Left lung (tissue), 14 donors: Measurements from ENCODE around the gene LITAF. TPM values are rescaled to one million over a fixed set of nuclear protein-coding genes. Genes with fewer than 3 reads are reported as not detected.

Experiments
- ATAC-seq: fragments of 200-7000 bp; cut with Tn5 transposase; one replicate; pipeline ENCODE4 v1.9.1; 2020; ENCODE audit warnings: moderate library complexity
- DNase-seq, 4 donors: peaks; one replicate each; pipeline ENCODE4 v3.0.0-alpha.2; 2013 to 2020
- H3K27ac ChIP-seq, 2 donors: fragments of 200-600 bp; sonication (generic) in 1 of 2; one replicate each; pipeline versions ENCODE4 v1.5.0 to v1.8.0; 2020 to 2021
- H3K27me3 ChIP-seq, 2 donors: fragments of 200-600 bp; sonication (generic) in 1 of 2; one replicate each; pipeline versions ENCODE4 v1.5.0 to v1.8.0; 2020 to 2021
- H3K36me3 ChIP-seq, 2 donors: fragments of 200-600 bp; sonication (generic) in 1 of 2; one replicate each; pipeline versions ENCODE4 v1.5.0 to v1.8.0; 2020 to 2021
- H3K4me1 ChIP-seq, 2 donors: fragments of 200-600 bp; one replicate each; pipeline ENCODE4 v1.8.0; 2021
- H3K4me3 ChIP-seq, 2 donors: fragments of 200-600 bp; sonication (generic) in 1 of 2; one replicate each; pipeline versions ENCODE4 v1.5.0 to v1.8.0; 2020 to 2021; ENCODE audit warnings: mild to moderate bottlenecking in 1 of 2
- H3K9me3 ChIP-seq, 2 donors: fragments of 200-600 bp; sonication (generic) in 1 of 2; one replicate each; pipeline versions ENCODE4 v1.5.0 to v1.8.0; 2020 to 2021
- CTCF ChIP-seq, 2 donors: fragments of 200-600 bp; sonication (generic) in 1 of 2; IDR thresholded peaks; one replicate each; pipeline versions ENCODE4 v1.5.0 to v1.8.0; 2021; ENCODE audit warnings: antibody characterized with exemption in 2 of 2
- intact Hi-C, 2 donors: fragments of 100-400 bp; cut with DNase I; formaldehyde crosslinking; loops; one replicate each; pipeline versions ENCODE4 v1.11.2 to v1.14.2; 2022
- long read RNA-seq, 12 donors: library from polyadenylated mRNA in 2 of 12; unstranded in 2 of 12; transcript quantifications; one replicate each; pipeline ENCODE4 v2.0.0 and lab custom pipeline, GENCODE V29; 2019 to 2026
- polyA plus RNA-seq, 6 donors: library from polyadenylated mRNA; unstranded; fragments of 120-200 nt; gene quantifications; one replicate each; pipeline ENCODE4 v1.2.1, GENCODE V29; 2013; ENCODE audit not compliant: insufficient read length in 6 of 6
- total RNA-seq, 2 donors: library from RNA; stranded (reverse); fragmentation: NEBNext Ultra II Directional; extraction: Animal tissue kit (Norgen Biotek cat#: 25700); gene quantifications; one replicate each; pipeline ENCODE4 v1.2.1, GENCODE V29; 2021
- donor health status: DM: no; HTN: yes; CAD: no.
- donor health status: DM: no; HTN: no; CAD: no.

Gene LITAF
- total RNA-seq (100 to 1,000 TPM; 125 to 277 TPM), polyA plus RNA-seq (100 to 1,000 TPM; 117 to 129 (median 123) TPM)
- long read RNA-seq, donor 1, transcript LITAF-221 (4 exons, 2,467 nt): major isoform, 52 of 98 reads
- long read RNA-seq, donor 1, transcript LITAF-205 (4 exons, 1,118 nt): minor isoform, 8 of 98 reads
- long read RNA-seq, donor 1, partial matches to known transcripts: 33 of 98 reads
- long read RNA-seq, donor 1, other reads (novel, unspliced or antisense): 0 of 98 reads
- long read RNA-seq, donor 2, transcript LITAF-214 (2 exons, 486 nt): minor isoform, 5 of 84 reads
- long read RNA-seq, donor 2, transcript LITAF-205 (4 exons, 1,118 nt): minor isoform, 7 of 84 reads
- long read RNA-seq, donor 2, transcript LITAF-221 (4 exons, 2,467 nt): major isoform, 32 of 84 reads
- long read RNA-seq, donor 2, partial matches to known transcripts: 39 of 84 reads
- long read RNA-seq, donor 2, other reads (novel, unspliced or antisense): 0 of 84 reads
- long read RNA-seq, donor 3, transcript LITAF-214 (2 exons, 486 nt): minor isoform, 5 of 193 reads
- long read RNA-seq, donor 3, transcript LITAF-205 (4 exons, 1,118 nt): minor isoform, 5 of 193 reads
- long read RNA-seq, donor 3, transcript LITAF-221 (4 exons, 2,467 nt): major isoform, 36 of 193 reads
- long read RNA-seq, donor 3, partial matches to known transcripts: 142 of 193 reads
- long read RNA-seq, donor 3, other reads (novel, unspliced or antisense): 0 of 193 reads
- long read RNA-seq, donor 4, transcript LITAF-221 (4 exons, 2,467 nt): major isoform, 66 of 93 reads
- long read RNA-seq, donor 4, partial matches to known transcripts: 7 of 93 reads
- long read RNA-seq, donor 4, other reads (novel, unspliced or antisense): 15 of 93 reads
- long read RNA-seq, donor 5, transcript LITAF-205 (4 exons, 1,118 nt): minor isoform, 10 of 82 reads
- long read RNA-seq, donor 5, transcript LITAF-221 (4 exons, 2,467 nt): major isoform, 41 of 82 reads
- long read RNA-seq, donor 5, partial matches to known transcripts: 28 of 82 reads
- long read RNA-seq, donor 5, other reads (novel, unspliced or antisense): 0 of 82 reads
- long read RNA-seq, donor 6, transcript LITAF-221 (4 exons, 2,467 nt): major isoform, 31 of 59 reads
- long read RNA-seq, donor 6, transcript LITAF-205 (4 exons, 1,118 nt): minor isoform, 5 of 59 reads
- long read RNA-seq, donor 6, partial matches to known transcripts: 19 of 59 reads
- long read RNA-seq, donor 6, other reads (novel, unspliced or antisense): 0 of 59 reads
- long read RNA-seq, donor 7, transcript LITAF-205 (4 exons, 1,118 nt): minor isoform, 5 of 30 reads
- long read RNA-seq, donor 7, transcript LITAF-221 (4 exons, 2,467 nt): major isoform, 17 of 30 reads
- long read RNA-seq, donor 7, partial matches to known transcripts: 6 of 30 reads
- long read RNA-seq, donor 7, other reads (novel, unspliced or antisense): 0 of 30 reads
- long read RNA-seq, donor 8, transcript LITAF-221 (4 exons, 2,467 nt): major isoform, 39 of 72 reads
- long read RNA-seq, donor 8, transcript LITAF-205 (4 exons, 1,118 nt): minor isoform, 8 of 72 reads
- long read RNA-seq, donor 8, partial matches to known transcripts: 24 of 72 reads
- long read RNA-seq, donor 8, other reads (novel, unspliced or antisense): 0 of 72 reads
- long read RNA-seq, donor 9: 0 reads
- long read RNA-seq, donor 10, transcript LITAF-221 (4 exons, 2,467 nt): major isoform, 260 of 331 reads
- long read RNA-seq, donor 10, transcript LITAF-205 (4 exons, 1,118 nt): minor isoform, 24 of 331 reads
- long read RNA-seq, donor 10, partial matches to known transcripts: 20 of 331 reads
- long read RNA-seq, donor 10, other reads (novel, unspliced or antisense): 20 of 331 reads
- long read RNA-seq, donor 11: 0 reads
- long read RNA-seq, donor 12, transcript LITAF-221 (4 exons, 2,467 nt): major isoform, 30 of 64 reads
- long read RNA-seq, donor 12, transcript LITAF-205 (4 exons, 1,118 nt): minor isoform, 8 of 64 reads
- long read RNA-seq, donor 12, partial matches to known transcripts: 22 of 64 reads
- long read RNA-seq, donor 12, other reads (novel, unspliced or antisense): 0 of 64 reads

- Histone ChIP-seq H3K4me3 (peak within 1 kb of the TSS; percentile 62 to 71), H3K27ac (peak within 1 kb of the TSS; percentile 93), H3K9me3 (no peaks in the 10 kb centered on the region), H3K4me1 (peaks cover 6 to 56% of the 10 kb centered on the region in 2 donors), H3K27me3 (peaks cover 0 to 20% of the 10 kb centered on the region in 2 donors), H3K36me3 (peaks cover 0 to 5% of the 10 kb centered on the region in 2 donors)
- TF ChIP-seq CTCF (IDR thresholded peaks at IDR 0.05): no peak
- DNase-seq (peak; percentile 63 to 95 (median 76)), ATAC-seq (peak; percentile 89)
- intact Hi-C loops: no loop called here
Measured at GRCh38 chr16:11586856-11587642, at the start of gene LITAF. TSS of gene LITAF (minus strand) at chr16:11586919. CDS start at chr16:11556730, 30,189 bp downstream.

- H3K27ac ChIP-seq: no peak overlapping the region
- peaks cover 15 to 54% of the 10 kb centered on the region in 2 donors for H3K4me1 ChIP-seq
- no peak overlapping the region for H3K4me3 ChIP-seq
- no peaks in the 10 kb centered on the region for H3K36me3 ChIP-seq
- peak in 2 of 4 donors; percentile 41 to 74 for DNase-seq
- H3K27me3 ChIP-seq: no peaks in the 10 kb centered on the region
- ATAC-seq: peak; percentile 61
- no peak for TF ChIP-seq CTCF (IDR thresholded peaks at IDR 0.05)
- no peaks in the 10 kb centered on the region for H3K9me3 ChIP-seq
- intact Hi-C loops: no loop called here
Measured at GRCh38 chr16:11636172-11636721, 49.5 kb upstream of the LITAF start.

DNA sequence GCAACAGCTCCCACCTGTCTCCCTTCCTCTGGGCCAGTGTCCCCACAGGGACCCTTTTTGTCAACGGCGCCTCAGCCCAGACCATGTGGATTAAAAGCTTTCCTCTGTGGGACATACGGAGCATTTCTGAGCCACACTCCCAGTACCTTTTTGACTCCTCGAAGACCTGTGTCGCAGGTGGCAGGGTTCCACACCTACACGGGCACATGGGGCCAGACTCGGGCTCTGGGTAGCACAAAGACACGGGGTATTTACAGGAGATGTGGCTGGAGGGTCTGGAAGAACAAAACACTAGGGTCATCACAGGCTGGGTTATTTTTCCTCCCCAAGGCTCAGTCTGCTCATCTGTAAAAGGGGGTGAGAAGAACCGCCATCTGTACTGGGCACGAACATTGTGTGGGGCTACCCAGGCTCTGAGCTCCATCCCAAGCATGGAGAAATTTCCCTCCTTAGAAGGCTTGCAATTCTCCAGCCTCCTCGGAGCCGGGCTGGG is 49.0 kb upstream of the LITAF start:
- ATAC-seq (no peak), DNase-seq (no peak)
- intact Hi-C loops: no loop called here
- Histone ChIP-seq H3K9me3 (no peaks in the 10 kb centered on the region), H3K36me3 (no peaks in the 10 kb centered on the region), H3K4me3 (no peak overlapping the region), H3K4me1 (peaks cover 9 to 51% of the 10 kb centered on the region in 2 donors), H3K27me3 (no peaks in the 10 kb centered on the region), H3K27ac (no peak overlapping the region)
- no peak for TF ChIP-seq CTCF (IDR thresholded peaks at IDR 0.05)
